ENCODE results near the gene MAGI2. TPM values are rescaled to one million over a fixed set of nuclear protein-coding genes. Genes with fewer than 3 reads are reported as not detected.
"Not testable (repeated sequence)": the region's sequence is repeated elsewhere in the genome, so short reads cannot be mapped to it uniquely, and the experiment has no call there.

The MAGI2 gene
- total RNA-seq, 4 donors from 2014 or later, result 0.23 to 5.5 (median 0.45) TPM

DNA sequence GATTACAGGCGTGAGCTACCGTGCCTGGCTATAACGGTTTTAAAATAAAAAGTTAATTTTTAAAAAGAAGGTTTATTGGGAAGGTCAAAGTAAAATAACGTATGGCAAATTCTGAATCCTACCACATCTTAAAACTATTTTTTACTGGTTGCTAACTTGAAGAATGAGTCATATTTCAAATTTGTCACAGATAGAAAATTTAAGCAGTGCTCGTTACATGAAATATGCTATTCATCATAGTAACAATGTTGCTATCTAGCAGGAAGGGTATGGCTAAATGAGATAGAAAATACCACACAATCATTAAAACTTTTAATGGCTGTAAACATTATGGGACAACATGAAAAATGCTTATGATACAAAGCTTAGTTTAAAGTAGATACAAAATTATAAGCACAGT lies 1154.4 kb downstream of the MAGI2 start:
- no peaks in the 10 kb centered on the region for H3K4me1 ChIP-seq
- no peak overlapping the region for H3K4me3 ChIP-seq
- 80 to 87% methylated on average over 5 of the region's 5 CpGs for WGBS, 2 donors
- no peak overlapping the region for H3K27ac ChIP-seq
- no peaks in the 10 kb centered on the region for H3K27me3 ChIP-seq
- intact Hi-C loops (cut with DNase I), result no loop called here
- no peaks in the 10 kb centered on the region for H3K36me3 ChIP-seq
- TF ChIP-seq POLR2A (IDR thresholded peaks at IDR 0.05), result no peak
- TF ChIP-seq, protein P1, sequence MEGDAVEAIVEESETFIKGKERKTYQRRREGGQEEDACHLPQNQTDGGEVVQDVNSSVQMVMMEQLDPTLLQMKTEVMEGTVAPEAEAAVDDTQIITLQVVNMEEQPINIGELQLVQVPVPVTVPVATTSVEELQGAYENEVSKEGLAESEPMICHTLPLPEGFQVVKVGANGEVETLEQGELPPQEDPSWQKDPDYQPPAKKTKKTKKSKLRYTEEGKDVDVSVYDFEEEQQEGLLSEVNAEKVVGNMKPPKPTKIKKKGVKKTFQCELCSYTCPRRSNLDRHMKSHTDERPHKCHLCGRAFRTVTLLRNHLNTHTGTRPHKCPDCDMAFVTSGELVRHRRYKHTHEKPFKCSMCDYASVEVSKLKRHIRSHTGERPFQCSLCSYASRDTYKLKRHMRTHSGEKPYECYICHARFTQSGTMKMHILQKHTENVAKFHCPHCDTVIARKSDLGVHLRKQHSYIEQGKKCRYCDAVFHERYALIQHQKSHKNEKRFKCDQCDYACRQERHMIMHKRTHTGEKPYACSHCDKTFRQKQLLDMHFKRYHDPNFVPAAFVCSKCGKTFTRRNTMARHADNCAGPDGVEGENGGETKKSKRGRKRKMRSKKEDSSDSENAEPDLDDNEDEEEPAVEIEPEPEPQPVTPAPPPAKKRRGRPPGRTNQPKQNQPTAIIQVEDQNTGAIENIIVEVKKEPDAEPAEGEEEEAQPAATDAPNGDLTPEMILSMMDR (IDR thresholded peaks at IDR 0.05), result no peak
- H3K9me3 ChIP-seq, result no peaks in the 10 kb centered on the region
- no peak for DNase-seq

DNA sequence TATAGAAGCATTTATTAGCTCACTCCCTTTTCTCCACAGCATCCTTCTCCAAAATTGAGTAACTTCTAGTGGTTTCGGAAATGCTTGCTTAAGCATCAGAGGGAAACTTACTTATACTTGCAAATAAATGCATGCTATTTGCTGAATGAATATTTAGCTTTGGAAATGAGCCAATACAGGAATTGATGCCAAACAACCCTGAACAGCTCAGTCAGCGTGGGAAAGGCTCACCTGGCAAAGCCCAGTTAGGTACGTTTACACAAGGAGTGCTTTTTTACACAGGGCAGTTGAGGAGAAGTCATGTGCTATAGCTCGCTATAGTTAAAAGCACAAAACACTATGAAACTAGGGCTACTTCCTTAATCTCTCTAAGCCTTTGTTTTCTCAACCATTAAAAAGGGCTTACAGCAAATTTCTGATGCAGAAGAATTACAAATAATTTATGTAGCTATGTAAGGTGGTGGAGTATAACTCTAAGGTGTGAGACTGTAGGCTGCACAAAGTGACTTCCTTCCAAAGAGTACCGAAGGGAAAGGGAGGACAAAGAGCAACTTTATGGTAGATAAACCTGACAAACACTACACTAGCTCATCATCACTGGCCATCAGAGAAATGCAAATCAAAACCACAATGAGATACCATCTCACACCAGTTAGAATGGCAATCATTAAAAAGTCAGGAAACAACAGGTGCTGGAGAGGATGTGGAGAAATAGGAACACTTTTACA lies 1156.7 kb downstream of the MAGI2 start:
- no peak for TF ChIP-seq POLR2A (IDR thresholded peaks at IDR 0.05)
- TF ChIP-seq, protein P1 (IDR thresholded peaks at IDR 0.05), result no peak
- H3K4me3 ChIP-seq, result no peak overlapping the region
- no peak overlapping the region for H3K27ac ChIP-seq
- WGBS, 2 donors, result 32 to 47% methylated on average over 5 of the region's 5 CpGs
- intact Hi-C loops (cut with DNase I), result no loop called here
- H3K9me3 ChIP-seq, result no peaks in the 10 kb centered on the region
- H3K27me3 ChIP-seq, result no peaks in the 10 kb centered on the region
- H3K4me1 ChIP-seq, result no peaks in the 10 kb centered on the region
- no peaks in the 10 kb centered on the region for H3K36me3 ChIP-seq
- DNase-seq, result no peak

DNA sequence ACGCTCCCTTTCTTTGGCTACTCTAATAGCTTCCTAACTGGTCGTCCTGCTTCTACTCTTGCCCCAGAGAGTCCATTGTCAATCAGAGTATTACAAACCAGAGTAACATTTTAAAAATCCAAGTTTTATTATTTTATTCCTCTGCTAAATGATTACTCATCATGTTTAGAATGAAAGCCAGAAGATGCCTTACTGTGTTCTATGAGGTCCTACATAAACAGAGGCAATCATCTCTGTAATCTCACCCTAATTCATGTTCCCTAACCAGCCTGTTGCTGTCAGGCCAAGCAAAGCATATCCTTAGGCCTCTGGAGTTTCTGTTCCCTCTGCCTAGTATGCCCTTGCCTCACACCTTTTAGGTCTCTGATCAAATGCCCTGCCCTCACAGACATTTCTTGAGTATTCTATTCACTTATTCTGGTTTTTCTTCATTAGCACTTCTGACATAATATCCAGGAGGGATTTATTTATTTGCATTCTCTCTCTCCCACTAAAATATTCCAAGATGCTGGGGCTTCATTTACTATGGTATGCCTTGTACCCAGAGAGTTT lies 1157.3 kb downstream of the MAGI2 start:
- H3K27me3 ChIP-seq, result no peaks in the 10 kb centered on the region
- H3K27ac ChIP-seq, result no peak overlapping the region
- intact Hi-C loops (cut with DNase I), result no loop called here
- no peak for DNase-seq
- H3K36me3 ChIP-seq, result no peaks in the 10 kb centered on the region
- no peaks in the 10 kb centered on the region for H3K9me3 ChIP-seq
- 75 to 82% methylated on average over 2 of the region's 2 CpGs for WGBS, 2 donors
- no peak for TF ChIP-seq POLR2A (IDR thresholded peaks at IDR 0.05)
- TF ChIP-seq, protein P1 (IDR thresholded peaks at IDR 0.05), result no peak
- no peak overlapping the region for H3K4me3 ChIP-seq
- no peaks in the 10 kb centered on the region for H3K4me1 ChIP-seq

DNA sequence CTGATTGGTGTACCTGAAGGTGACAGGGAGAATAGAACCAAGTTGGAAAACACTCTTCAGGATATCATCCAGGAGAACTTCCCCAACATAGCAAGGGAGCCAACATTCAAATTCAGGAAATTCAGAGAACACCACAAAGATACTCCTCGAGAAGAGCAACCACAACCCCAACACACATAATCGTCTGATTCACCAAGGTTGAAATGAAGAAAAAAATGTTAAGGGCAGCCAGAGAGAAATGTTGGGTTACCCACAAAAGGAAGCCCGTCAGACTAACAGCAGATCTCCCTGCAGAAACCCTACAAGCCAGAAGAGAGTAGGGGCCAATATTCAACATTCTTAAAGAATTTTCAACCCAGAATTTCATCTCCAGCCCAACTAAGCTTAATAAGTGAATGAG lies 1164.0 kb downstream of the MAGI2 start:
- H3K4me3 ChIP-seq; H3K36me3 ChIP-seq; H3K27ac ChIP-seq; H3K9me3 ChIP-seq; H3K4me1 ChIP-seq; DNase-seq; intact Hi-C loops (cut with DNase I); H3K27me3 ChIP-seq: not testable (repeated sequence)
- 71 to 73% methylated on average over 3 of the region's 3 CpGs for WGBS, 2 donors

DNA sequence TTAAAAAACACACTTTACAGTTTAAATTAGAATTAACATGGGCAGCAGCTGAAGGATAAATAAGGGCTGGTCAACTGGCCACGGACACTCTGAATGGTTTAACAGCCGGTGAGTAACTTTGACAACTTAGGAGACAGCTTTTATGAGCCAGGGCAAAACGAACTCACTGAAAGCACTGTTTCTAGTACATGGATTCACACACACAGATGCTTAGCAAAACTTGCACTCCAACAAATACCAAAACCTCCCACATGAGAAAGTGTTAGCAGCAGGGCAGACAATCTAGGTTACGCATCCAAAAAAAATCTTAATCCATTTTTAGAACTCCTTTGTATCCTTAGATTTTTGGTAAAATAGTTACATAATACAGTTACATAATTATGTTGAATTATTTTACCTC lies 1168.5 kb downstream of the MAGI2 start:
- no peak for DNase-seq
- no peaks in the 10 kb centered on the region for H3K27me3 ChIP-seq
- no peaks in the 10 kb centered on the region for H3K36me3 ChIP-seq
- intact Hi-C loops (cut with DNase I), result no loop called here
- no peaks in the 10 kb centered on the region for H3K4me1 ChIP-seq
- TF ChIP-seq, protein P1 (IDR thresholded peaks at IDR 0.05), result no peak
- TF ChIP-seq POLR2A (IDR thresholded peaks at IDR 0.05), result no peak
- no peak overlapping the region for H3K27ac ChIP-seq
- no peaks in the 10 kb centered on the region for H3K9me3 ChIP-seq
- no peak overlapping the region for H3K4me3 ChIP-seq
- 38 to 45% methylated on average over 4 of the region's 4 CpGs for WGBS, 2 donors

Data from esophagus squamous epithelium (tissue), 5 donors.